HepG2 (cell line): ENCODE results near the gene BICRA. TPM values are rescaled to one million over a fixed set of nuclear protein-coding genes. Genes with fewer than 3 reads are reported as not detected.

ENCODE experiments used
- ATAC-seq: fragments of 200-7000 bp; cut with Tn5 transposase; 3 replicates; pipeline ENCODE4 v1.9.1; 2020; ENCODE audit warnings: mild to moderate bottlenecking, moderate library complexity
- BruUV-seq: library from RNA; stranded (reverse); fragments of 400-500 nt; replicated peaks from 2 replicates; lab custom pipeline; 2021; lab: Mats Ljungman, UMichigan
- CTCF ChIA-PET: fragments of 300-600 bp; formaldehyde crosslinking; extraction: SDS; loops from one replicate; lab custom pipeline; 2021; ENCODE audit warnings: low total read pairs, inconsistent platforms, low intra/inter-chr PET ratio; lab: Yijun Ruan, JAX
- POLR2A ChIA-PET: fragments of 350-600 bp; sonication (Branson Sonifier 250); formaldehyde crosslinking; loops from one replicate; lab custom pipeline; 2020; ENCODE audit warnings: antibody characterized with exemption, inconsistent platforms; lab: Yijun Ruan, JAX
- DNase-seq: peaks from one replicate; pipeline ENCODE4 v3.0.0-alpha.2; 2015; ENCODE audit warnings: low spot score
- FAIRE-seq: peaks from 3 replicates; lab custom pipeline; 2011; peaks lifted over from hg19 to GRCh38; lab: Jason Lieb, UNC
- H2AFZ ChIP-seq: one replicate; pipeline ENCODE4 v1.6.1; 2011; ENCODE audit warnings: low read length, inconsistent platforms
- H3K27ac ChIP-seq: fragments of 300-600 bp; 3 replicates; pipeline ENCODE4 v1.8.0; 2011; ENCODE audit warnings: mixed run types, mild to moderate bottlenecking, mixed read lengths, low read length, inconsistent platforms; ENCODE audit not compliant: insufficient read depth; ENCODE audit errors: extremely low read length
- H3K27me3 ChIP-seq, 2 experiments: fragments of 200-600 bp in 1 of 2; 2 replicates in 1 of 2; 3 replicates in 1 of 2; pipeline versions ENCODE4 v1.6.0 to v1.8.0; 2011; ENCODE audit warnings: low read length in 2 of 2, mild to moderate bottlenecking in 2 of 2, moderate library complexity in 2 of 2, inconsistent platforms in 1 of 2; ENCODE audit not compliant: insufficient read depth in 2 of 2, control insufficient read depth in 1 of 2
- H3K36me3 ChIP-seq, 2 experiments: fragments of 200-600 bp in 1 of 2; replicated peaks in 1 of 2; 2 replicates in 1 of 2; 3 replicates in 1 of 2; pipeline versions ENCODE4 v1.5.1 to v1.8.0; 2011; ENCODE audit warnings: low read length in 2 of 2, inconsistent platforms in 1 of 2; ENCODE audit not compliant: insufficient read depth in 2 of 2, control insufficient read depth in 1 of 2
- H3K4me1 ChIP-seq: 2 replicates; pipeline ENCODE4 v1.5.1; 2012; ENCODE audit warnings: low read length, inconsistent platforms; ENCODE audit not compliant: insufficient read depth
- H3K4me2 ChIP-seq: 2 replicates; pipeline ENCODE4 v1.6.0; 2011; ENCODE audit warnings: low read depth, low read length, inconsistent platforms
- H3K4me3 ChIP-seq, 3 experiments: fragments of 200-600 bp in 1 of 3; sonication (generic), shearing (Covaris generic) in 1 of 3; replicated peaks in 1 of 3; 2 replicates each; pipeline ENCODE4 v1.5.1; 2011 to 2016; ENCODE audit warnings: low read length in 3 of 3, inconsistent platforms in 2 of 3, low read depth in 2 of 3, mild to moderate bottlenecking in 2 of 3, control low read depth in 1 of 3, mixed read lengths in 1 of 3; ENCODE audit not compliant: insufficient read depth in 1 of 3
- H3K79me2 ChIP-seq: one replicate; pipeline ENCODE4 v1.6.1; 2011; ENCODE audit warnings: low read length, inconsistent platforms; ENCODE audit not compliant: insufficient read depth
- H3K9ac ChIP-seq: 2 replicates; pipeline ENCODE4 v1.6.0; 2011; ENCODE audit warnings: mild to moderate bottlenecking, low read depth, low read length, inconsistent platforms; ENCODE audit not compliant: insufficient read depth
- H3K9me3 ChIP-seq: 2 replicates; pipeline ENCODE4 v1.5.1; 2012; ENCODE audit warnings: mild to moderate bottlenecking, low read length
- H4K20me1 ChIP-seq: 2 replicates; pipeline ENCODE4 v1.6.0; 2011; ENCODE audit warnings: inconsistent platforms, mild to moderate bottlenecking, low read length, moderate library complexity; ENCODE audit not compliant: insufficient read depth
- ATRX ChIP-seq: sonication (generic); formaldehyde crosslinking; IDR thresholded peaks from 2 replicates; pipeline ENCODE4 v1.4.0; 2020; ENCODE audit warnings: missing genetic modification reagents, borderline replicate concordance
- GTF2F1 ChIP-seq: fragments of 150-350 bp; IDR thresholded peaks from 2 replicates; pipeline ENCODE4 v1.6.1; 2014; ENCODE audit warnings: low read length
- HOXA9 ChIP-seq: sonication (generic); formaldehyde crosslinking; IDR thresholded peaks from 2 replicates; pipeline ENCODE4 v1.8.1; 2022; ENCODE audit warnings: missing genetic modification reagents, mild to moderate bottlenecking, moderate library complexity, borderline replicate concordance
- SP1 ChIP-seq, 2 experiments: fragments of 450-650 bp in 1 of 2; sonication (generic) in 1 of 2; formaldehyde crosslinking in 1 of 2; IDR thresholded peaks; 2 replicates each; pipeline versions ENCODE4 v1.4.0 to v1.6.1; 2016 to 2020; ENCODE audit warnings: missing genetic modification reagents in 1 of 2
- ZNF10 ChIP-seq: sonication (generic); formaldehyde crosslinking; IDR thresholded peaks from 2 replicates; pipeline ENCODE4 v1.4.0; 2020; ENCODE audit warnings: mild to moderate bottlenecking, low read depth, missing genetic modification reagents, borderline replicate concordance
- ZNF256 ChIP-seq: sonication (generic); formaldehyde crosslinking; conservative IDR thresholded peaks from 2 replicates; pipeline ENCODE4 v1.4.0; 2020; ENCODE audit warnings: missing genetic modification reagents
- ZNF367 ChIP-seq: sonication (generic); formaldehyde crosslinking; IDR thresholded peaks from 2 replicates; pipeline ENCODE4 v1.4.0; 2020; ENCODE audit warnings: missing genetic modification reagents, borderline replicate concordance
- ZNF567 ChIP-seq: sonication (generic); formaldehyde crosslinking; IDR thresholded peaks from 2 replicates; pipeline ENCODE4 v1.8.1; 2023; ENCODE audit warnings: mild to moderate bottlenecking, missing genetic modification reagents, borderline replicate concordance
- WGBS: methylation state at CpG from one replicate; pipeline ENCODE4 v1.1.6; 2017; ENCODE audit warnings: low lambda C conversion rate; 5-methylcytosine and 5-hydroxymethylcytosine counted together
- in situ Hi-C: cut with HindIII; loops from 2 replicates; pipeline ENCODE4 v1.10.0; 2017; ENCODE audit warnings: low pct_unique_long_range_greater_than_20kb; ENCODE audit not compliant: extremely low pct_ligation_motif_present
- intact Hi-C: fragments of 100-400 bp; cut with micrococcal nuclease; formaldehyde crosslinking; loops from one replicate; pipeline ENCODE4 v1.10.0; 2022; ENCODE audit not compliant: unreplicated experiment
- polyA plus RNA-seq, 8 experiments: library from polyadenylated mRNA; depleted of rRNA in 3 of 8; stranded (reverse) in 7 of 8; unstranded in 1 of 8; fragments of >200 nt; fragmentation: Illumina TruSeq in 4 of 8; extraction: Trizol in 4 of 8; gene quantifications; 2 replicates each; pipeline versions ENCODE4 v1.2.1 to v1.2.3, GENCODE V29; 2011 to 2016; ENCODE audit warnings: low read depth in 4 of 8, missing spikeins in 1 of 8, mixed read lengths in 1 of 8; ENCODE audit not compliant: insufficient read depth in 1 of 8
- total RNA-seq, 5 experiments: library from RNA; depleted of rRNA; stranded (reverse); fragments of >200 nt; fragmentation: Illumina TruSeq; extraction: Trizol; gene quantifications; 2 replicates each; pipeline ENCODE4 v1.2.3, GENCODE V29; 2016; ENCODE audit warnings: low read depth in 1 of 5
- TF ChIP-seq, protein P1 (sequence below): sonication (generic); formaldehyde crosslinking; IDR thresholded peaks from 2 replicates; pipeline ENCODE4 v1.4.0; 2020; ENCODE audit warnings: mild to moderate bottlenecking, missing genetic modification reagents
- TF ChIP-seq, protein P2 (sequence below): fragments of 450-650 bp; IDR thresholded peaks from 2 replicates; pipeline ENCODE4 v1.6.1; 2016
- TF ChIP-seq, protein P3 (sequence below): sonication (generic); formaldehyde crosslinking; IDR thresholded peaks from 2 replicates; pipeline ENCODE4 v1.5.0; 2020; ENCODE audit warnings: missing genetic modification reagents
- TF ChIP-seq, protein P4 (sequence below): IDR thresholded peaks from 2 replicates; pipeline ENCODE4 v1.6.1; 2016; ENCODE audit warnings: control low read depth
- TF ChIP-seq, protein P5 (sequence below): IDR thresholded peaks from 2 replicates; pipeline ENCODE4 v1.6.1; 2018; ENCODE audit warnings: missing genetic modification reagents
- TF ChIP-seq, protein P6 (sequence below): sonication (generic); formaldehyde crosslinking; conservative IDR thresholded peaks from 2 replicates; pipeline ENCODE4 v1.8.1; 2023; ENCODE audit warnings: missing genetic modification reagents

BICRA gene
- total and polyA plus RNA-seq, 2 of the 13 experiments (the other 11 are each of a cell fraction or from before 2014, with no cell fraction given), result 0.55 to 0.71 TPM

DNA sequence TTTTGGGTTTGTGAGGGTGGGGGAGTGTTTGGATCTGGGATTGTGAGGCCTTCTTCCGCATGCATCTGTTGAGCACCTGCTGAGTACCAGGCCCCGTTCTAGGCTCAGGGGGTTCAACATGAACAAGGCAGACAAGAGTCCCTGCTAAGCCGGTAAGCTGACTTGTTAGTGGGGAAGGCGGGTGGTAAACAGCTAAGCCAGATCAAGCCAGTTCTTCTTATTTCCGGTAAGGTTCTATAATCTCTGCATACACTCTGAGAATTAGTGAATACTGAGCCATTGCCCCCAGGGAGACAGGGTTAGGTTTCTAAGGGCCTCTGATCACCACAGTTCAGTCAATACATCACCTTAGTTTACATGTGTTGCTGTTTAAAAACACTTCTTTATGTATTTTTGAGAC, 94.4 kb downstream of the BICRA start (continued):
- TF ChIP-seq HOXA9 (no peak), GTF2F1 (no peak)
- TF ChIP-seq, all 625 proteins: peak for 0

DNA sequence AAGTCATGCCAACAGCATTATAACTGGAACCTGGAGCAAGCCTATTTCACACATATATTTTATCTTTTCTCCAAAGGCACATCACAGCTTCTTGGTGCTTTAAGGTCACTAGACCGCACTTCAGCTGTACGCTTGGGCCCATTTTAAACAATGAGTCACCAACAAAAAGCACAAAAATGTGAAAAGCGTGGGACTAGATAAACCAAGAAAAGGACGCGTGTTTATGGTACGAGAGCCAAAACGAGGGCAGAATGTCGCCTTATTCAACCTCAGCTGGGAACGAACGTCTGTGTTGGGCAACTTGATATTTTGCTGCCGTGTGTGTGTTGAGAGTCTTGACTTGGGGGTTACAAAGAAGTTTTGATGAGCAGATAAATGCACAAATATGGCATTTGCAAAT, 95.1 kb downstream of the BICRA start:
- Histone ChIP-seq H4K20me1 (no peaks in the 10 kb centered on the region), H3K9me3 (no peaks in the 10 kb centered on the region), H3K27me3 (no peaks in the 10 kb centered on the region; a peak in 1 of 5 replicates), H3K4me2 (no peak overlapping the region), H3K36me3 (peaks cover 0 to 5% of the 10 kb centered on the region in 2 experiments; a peak in 1 of 5 replicates), H2AFZ (no peak overlapping the region), H3K27ac (no peak overlapping the region), H3K4me3 (no peak overlapping the region), H3K79me2 (no peaks in the 10 kb centered on the region), H3K9ac (no peak overlapping the region), H3K4me1 (no peaks in the 10 kb centered on the region)
- intact Hi-C loops (no loop called here), in situ Hi-C loops (loop anchor here (5.0 kb wide), 1 partner anchor 38 kb away; no protein-coding TSS in a partner anchor)
- WGBS, result 76% methylated on average over 11 of the region's 11 CpGs
- no TSS peak for BruUV-seq
- CTCF ChIA-PET, result no interaction called here
- ATAC-seq (no peak), DNase-seq (no peak), FAIRE-seq (no peak)
- POLR2A ChIA-PET, result no interaction called here
- TF ChIP-seq, protein P1, sequence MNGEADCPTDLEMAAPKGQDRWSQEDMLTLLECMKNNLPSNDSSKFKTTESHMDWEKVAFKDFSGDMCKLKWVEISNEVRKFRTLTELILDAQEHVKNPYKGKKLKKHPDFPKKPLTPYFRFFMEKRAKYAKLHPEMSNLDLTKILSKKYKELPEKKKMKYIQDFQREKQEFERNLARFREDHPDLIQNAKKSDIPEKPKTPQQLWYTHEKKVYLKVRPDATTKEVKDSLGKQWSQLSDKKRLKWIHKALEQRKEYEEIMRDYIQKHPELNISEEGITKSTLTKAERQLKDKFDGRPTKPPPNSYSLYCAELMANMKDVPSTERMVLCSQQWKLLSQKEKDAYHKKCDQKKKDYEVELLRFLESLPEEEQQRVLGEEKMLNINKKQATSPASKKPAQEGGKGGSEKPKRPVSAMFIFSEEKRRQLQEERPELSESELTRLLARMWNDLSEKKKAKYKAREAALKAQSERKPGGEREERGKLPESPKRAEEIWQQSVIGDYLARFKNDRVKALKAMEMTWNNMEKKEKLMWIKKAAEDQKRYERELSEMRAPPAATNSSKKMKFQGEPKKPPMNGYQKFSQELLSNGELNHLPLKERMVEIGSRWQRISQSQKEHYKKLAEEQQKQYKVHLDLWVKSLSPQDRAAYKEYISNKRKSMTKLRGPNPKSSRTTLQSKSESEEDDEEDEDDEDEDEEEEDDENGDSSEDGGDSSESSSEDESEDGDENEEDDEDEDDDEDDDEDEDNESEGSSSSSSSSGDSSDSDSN (CRISPR knock-in tag), result no peak
- TF ChIP-seq, protein P2, sequence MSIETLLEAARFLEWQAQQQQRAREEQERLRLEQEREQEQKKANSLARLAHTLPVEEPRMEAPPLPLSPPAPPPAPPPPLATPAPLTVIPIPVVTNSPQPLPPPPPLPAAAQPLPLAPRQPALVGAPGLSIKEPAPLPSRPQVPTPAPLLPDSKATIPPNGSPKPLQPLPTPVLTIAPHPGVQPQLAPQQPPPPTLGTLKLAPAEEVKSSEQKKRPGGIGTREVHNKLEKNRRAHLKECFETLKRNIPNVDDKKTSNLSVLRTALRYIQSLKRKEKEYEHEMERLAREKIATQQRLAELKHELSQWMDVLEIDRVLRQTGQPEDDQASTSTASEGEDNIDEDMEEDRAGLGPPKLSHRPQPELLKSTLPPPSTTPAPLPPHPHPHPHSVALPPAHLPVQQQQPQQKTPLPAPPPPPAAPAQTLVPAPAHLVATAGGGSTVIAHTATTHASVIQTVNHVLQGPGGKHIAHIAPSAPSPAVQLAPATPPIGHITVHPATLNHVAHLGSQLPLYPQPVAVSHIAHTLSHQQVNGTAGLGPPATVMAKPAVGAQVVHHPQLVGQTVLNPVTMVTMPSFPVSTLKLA, result no peak
- TF ChIP-seq, protein P3, sequence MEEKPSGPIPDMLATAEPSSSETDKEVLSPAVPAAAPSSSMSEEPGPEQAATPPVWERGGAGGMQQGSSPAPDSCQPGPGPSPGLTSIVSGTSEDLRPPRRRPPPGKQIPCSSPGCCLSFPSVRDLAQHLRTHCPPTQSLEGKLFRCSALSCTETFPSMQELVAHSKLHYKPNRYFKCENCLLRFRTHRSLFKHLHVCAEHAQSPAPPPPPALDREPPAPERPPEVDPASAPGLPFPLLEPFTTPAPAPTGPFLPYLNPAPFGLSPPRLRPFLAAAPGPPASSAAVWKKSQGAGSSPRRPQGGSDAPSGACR (CRISPR knock-in tag), result no peak
- TF ChIP-seq, protein P4, sequence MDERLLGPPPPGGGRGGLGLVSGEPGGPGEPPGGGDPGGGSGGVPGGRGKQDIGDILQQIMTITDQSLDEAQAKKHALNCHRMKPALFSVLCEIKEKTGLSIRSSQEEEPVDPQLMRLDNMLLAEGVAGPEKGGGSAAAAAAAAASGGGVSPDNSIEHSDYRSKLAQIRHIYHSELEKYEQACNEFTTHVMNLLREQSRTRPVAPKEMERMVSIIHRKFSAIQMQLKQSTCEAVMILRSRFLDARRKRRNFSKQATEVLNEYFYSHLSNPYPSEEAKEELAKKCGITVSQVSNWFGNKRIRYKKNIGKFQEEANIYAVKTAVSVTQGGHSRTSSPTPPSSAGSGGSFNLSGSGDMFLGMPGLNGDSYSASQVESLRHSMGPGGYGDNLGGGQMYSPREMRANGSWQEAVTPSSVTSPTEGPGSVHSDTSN (CRISPR knock-in tag), result no peak
- TF ChIP-seq, protein P5, sequence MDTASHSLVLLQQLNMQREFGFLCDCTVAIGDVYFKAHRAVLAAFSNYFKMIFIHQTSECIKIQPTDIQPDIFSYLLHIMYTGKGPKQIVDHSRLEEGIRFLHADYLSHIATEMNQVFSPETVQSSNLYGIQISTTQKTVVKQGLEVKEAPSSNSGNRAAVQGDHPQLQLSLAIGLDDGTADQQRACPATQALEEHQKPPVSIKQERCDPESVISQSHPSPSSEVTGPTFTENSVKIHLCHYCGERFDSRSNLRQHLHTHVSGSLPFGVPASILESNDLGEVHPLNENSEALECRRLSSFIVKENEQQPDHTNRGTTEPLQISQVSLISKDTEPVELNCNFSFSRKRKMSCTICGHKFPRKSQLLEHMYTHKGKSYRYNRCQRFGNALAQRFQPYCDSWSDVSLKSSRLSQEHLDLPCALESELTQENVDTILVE (CRISPR knock-in tag), result no peak
- TF ChIP-seq ZNF367 (CRISPR knock-in tag), result no peak
- no peak for TF ChIP-seq ATRX (CRISPR knock-in tag)
- TF ChIP-seq ZNF10 (CRISPR knock-in tag), result no peak
- no peak for TF ChIP-seq ZNF567 (CRISPR knock-in tag)
- no peak for TF ChIP-seq ZNF256 (CRISPR knock-in tag)
- TF ChIP-seq SP1 (IDR thresholded peaks at IDR 0.05), result no peak
- no peak for TF ChIP-seq SP1 (CRISPR knock-in tag; IDR thresholded peaks at IDR 0.05)
- TF ChIP-seq, protein P6, sequence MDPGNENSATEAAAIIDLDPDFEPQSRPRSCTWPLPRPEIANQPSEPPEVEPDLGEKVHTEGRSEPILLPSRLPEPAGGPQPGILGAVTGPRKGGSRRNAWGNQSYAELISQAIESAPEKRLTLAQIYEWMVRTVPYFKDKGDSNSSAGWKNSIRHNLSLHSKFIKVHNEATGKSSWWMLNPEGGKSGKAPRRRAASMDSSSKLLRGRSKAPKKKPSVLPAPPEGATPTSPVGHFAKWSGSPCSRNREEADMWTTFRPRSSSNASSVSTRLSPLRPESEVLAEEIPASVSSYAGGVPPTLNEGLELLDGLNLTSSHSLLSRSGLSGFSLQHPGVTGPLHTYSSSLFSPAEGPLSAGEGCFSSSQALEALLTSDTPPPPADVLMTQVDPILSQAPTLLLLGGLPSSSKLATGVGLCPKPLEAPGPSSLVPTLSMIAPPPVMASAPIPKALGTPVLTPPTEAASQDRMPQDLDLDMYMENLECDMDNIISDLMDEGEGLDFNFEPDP (CRISPR knock-in tag), result no peak
